HL-60/S4 treated with phorbol 12-myristate 13-acetate at 8.2 ng/mL for 4 days and 3 days (cell line): ENCODE data around the gene ARFGAP1.
"Not testable (repeated sequence)": the region's sequence is repeated elsewhere in the genome, so short reads cannot be mapped to it uniquely, and the experiment has no call there.

Source experiments
- in situ Hi-C: fragments of 300-500 bp; cut with MboI; formaldehyde crosslinking; loops from 2 replicates; pipeline ENCODE4 v1.15.0; 2022; ENCODE audit warnings: low sequenced_read_pairs

ARFGAP1 gene

GRCh38 chr20:63240004-63240403 is 32.6 kb upstream of the ARFGAP1 start:
- in situ Hi-C loops = no loop called here

- in situ Hi-C loops = no loop called here
These were observed 31.3 kb upstream of the ARFGAP1 start for GRCh38 chr20:63241272-63241671.

GRCh38 chr20:63242736-63243135 is 29.9 kb upstream of the ARFGAP1 start:
- in situ Hi-C loops = no loop called here

- in situ Hi-C loops = no loop called here
These were observed 28.9 kb upstream of the ARFGAP1 start for GRCh38 chr20:63243604-63244247.

GRCh38 chr20:63244468-63244867 is 28.1 kb upstream of the ARFGAP1 start:
- in situ Hi-C loops = no loop called here

- in situ Hi-C loops = no loop called here
These were observed 25.9 kb upstream of the ARFGAP1 start for GRCh38 chr20:63246490-63247288.

GRCh38 chr20:63247671-63248228 is 24.9 kb upstream of the ARFGAP1 start:
- in situ Hi-C loops = no loop called here

- in situ Hi-C loops = no loop called here
These were observed 23.6 kb upstream of the ARFGAP1 start for GRCh38 chr20:63248835-63249591.

GRCh38 chr20:63249891-63250290 is 22.7 kb upstream of the ARFGAP1 start:
- in situ Hi-C loops = no loop called here

GRCh38 chr20:63251350-63251749 is 21.3 kb upstream of the ARFGAP1 start:
- in situ Hi-C loops = not testable (repeated sequence)

GRCh38 chr20:63252284-63252711 is 20.3 kb upstream of the ARFGAP1 start:
- in situ Hi-C loops = no loop called here

- in situ Hi-C loops = no loop called here
These were observed 19.6 kb upstream of the ARFGAP1 start for GRCh38 chr20:63253065-63253437.

- in situ Hi-C loops = no loop called here
These were observed 19.0 kb upstream of the ARFGAP1 start for GRCh38 chr20:63253438-63254231.

GRCh38 chr20:63254232-63254605 is 18.4 kb upstream of the ARFGAP1 start, which contains the start of gene NKAIN4:
Gene NKAIN4, minus strand, starts transcription at chr20:63254463. Its CDS starts 13 bp downstream, at chr20:63254450.
- in situ Hi-C loops = no loop called here

- in situ Hi-C loops = no loop called here
These were observed 17.8 kb upstream of the ARFGAP1 start for GRCh38 chr20:63254606-63255384.

- in situ Hi-C loops = no loop called here
These were observed 16.5 kb upstream of the ARFGAP1 start for GRCh38 chr20:63255931-63256704.

GRCh38 chr20:63256954-63257353 is 15.7 kb upstream of the ARFGAP1 start:
- in situ Hi-C loops = no loop called here

- in situ Hi-C loops = no loop called here
These were observed 15.0 kb upstream of the ARFGAP1 start for GRCh38 chr20:63257629-63258028.

- in situ Hi-C loops = no loop called here
These were observed 13.8 kb upstream of the ARFGAP1 start for GRCh38 chr20:63258781-63259180.
